Body of pancreas (tissue), 4 donors: ENCODE results near the gene PCSK6.

Experiments used
- POLR2A ChIP-seq, 3 donors: fragments of 450-650 bp; IDR thresholded peaks; one replicate each; pipeline ENCODE4 v1.6.1; 2016; ENCODE audit warnings: antibody characterized with exemption in 3 of 3, mild to moderate bottlenecking in 2 of 3
- TF ChIP-seq, protein P1 (sequence below), 7 experiments: fragments of 450-650 bp in 4 of 7; fragments of 200-600 bp in 3 of 7; sonication (generic) in 3 of 7; IDR thresholded peaks; one replicate each; pipeline ENCODE4 v1.5.1; 2016 to 2019; ENCODE audit warnings: antibody characterized with exemption in 7 of 7

DNA sequence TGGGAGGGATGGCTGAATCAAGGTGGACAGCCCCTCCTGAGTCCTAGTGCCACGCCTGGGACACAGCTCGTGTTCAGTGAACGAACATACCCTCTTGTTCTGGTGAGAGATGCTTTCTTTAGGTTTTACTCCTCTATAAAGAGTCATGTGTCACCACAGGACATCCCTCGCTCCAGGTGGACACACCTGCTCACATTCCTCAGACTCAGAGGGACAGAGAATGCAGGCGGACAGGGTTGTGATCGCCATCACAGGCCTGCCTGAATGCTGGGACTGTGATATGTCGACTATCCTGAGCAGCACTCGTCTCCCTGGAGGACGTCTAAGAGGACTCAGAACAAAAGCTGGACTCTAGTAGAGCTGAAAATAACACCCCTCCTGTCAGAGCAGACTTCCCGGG lies 98.1 kb downstream of the PCSK6 start:
- TF ChIP-seq, protein P1, sequence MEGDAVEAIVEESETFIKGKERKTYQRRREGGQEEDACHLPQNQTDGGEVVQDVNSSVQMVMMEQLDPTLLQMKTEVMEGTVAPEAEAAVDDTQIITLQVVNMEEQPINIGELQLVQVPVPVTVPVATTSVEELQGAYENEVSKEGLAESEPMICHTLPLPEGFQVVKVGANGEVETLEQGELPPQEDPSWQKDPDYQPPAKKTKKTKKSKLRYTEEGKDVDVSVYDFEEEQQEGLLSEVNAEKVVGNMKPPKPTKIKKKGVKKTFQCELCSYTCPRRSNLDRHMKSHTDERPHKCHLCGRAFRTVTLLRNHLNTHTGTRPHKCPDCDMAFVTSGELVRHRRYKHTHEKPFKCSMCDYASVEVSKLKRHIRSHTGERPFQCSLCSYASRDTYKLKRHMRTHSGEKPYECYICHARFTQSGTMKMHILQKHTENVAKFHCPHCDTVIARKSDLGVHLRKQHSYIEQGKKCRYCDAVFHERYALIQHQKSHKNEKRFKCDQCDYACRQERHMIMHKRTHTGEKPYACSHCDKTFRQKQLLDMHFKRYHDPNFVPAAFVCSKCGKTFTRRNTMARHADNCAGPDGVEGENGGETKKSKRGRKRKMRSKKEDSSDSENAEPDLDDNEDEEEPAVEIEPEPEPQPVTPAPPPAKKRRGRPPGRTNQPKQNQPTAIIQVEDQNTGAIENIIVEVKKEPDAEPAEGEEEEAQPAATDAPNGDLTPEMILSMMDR (IDR thresholded peaks at IDR 0.05): no peak
- no peak for TF ChIP-seq POLR2A (IDR thresholded peaks at IDR 0.05)
